Stimulated activated naive B cell treated with anti-CD40 and anti-IgM and Interleukin-4, amounts not matched to agents 10 μg/mL and 1 μg/mL and 100 μg/mL, for 72 hours (primary cell): ENCODE measurements around the gene HK2.
"Not testable (repeated sequence)": the region's sequence is repeated elsewhere in the genome, so short reads cannot be mapped to it uniquely, and the experiment has no call there.

Experiments used
- ATAC-seq, 2 donors: fragments of 150-1000 bp; cut with Tn5 transposase; replicated peaks; 2 replicates each; pipeline ENCODE4 v1.10.0; 2021; ENCODE audit warnings: moderate library complexity in 1 of 2
- DNase-seq: peaks from one replicate; pipeline ENCODE4 v3.0.0; 2021
- H3K27ac Mint-ChIP-seq: one replicate; pipeline ENCODE4 v1.8.0; 2022; ENCODE audit warnings: mild to moderate bottlenecking, mixed read lengths
- H3K27me3 Mint-ChIP-seq, 2 donors: one replicate each; pipeline ENCODE4 v1.8.0; 2022; ENCODE audit warnings: mixed read lengths in 2 of 2
- H3K36me3 Mint-ChIP-seq, 2 donors: one replicate each; pipeline ENCODE4 v1.8.0; 2022; ENCODE audit warnings: mixed read lengths in 2 of 2, mild to moderate bottlenecking in 1 of 2
- H3K4me1 Mint-ChIP-seq, 2 donors: one replicate each; pipeline ENCODE4 v1.8.0; 2022; ENCODE audit warnings: mixed read lengths in 2 of 2, mild to moderate bottlenecking in 1 of 2
- H3K4me3 Mint-ChIP-seq, 2 donors: one replicate each; pipeline ENCODE4 v1.8.0; 2022; ENCODE audit warnings: mild to moderate bottlenecking in 2 of 2, mixed read lengths in 2 of 2, moderate library complexity in 1 of 2
- H3K9me3 Mint-ChIP-seq, 2 donors: one replicate each; pipeline ENCODE4 v1.8.0; 2022; ENCODE audit warnings: mixed read lengths in 2 of 2, mild to moderate bottlenecking in 1 of 2

Gene HK2

GRCh38 chr2:74822771-74823566, 11.0 kb upstream of the HK2 start:
- H3K9me3 Mint-ChIP-seq: no peaks in the 10 kb centered on the region

GRCh38 chr2:74824679-74825078, 9.2 kb upstream of the HK2 start:
- no peak for DNase-seq
- H3K4me1 Mint-ChIP-seq: peaks cover 2 to 8% of the 10 kb centered on the region in 2 donors
- H3K9me3 Mint-ChIP-seq: no peaks in the 10 kb centered on the region
- H3K36me3 Mint-ChIP-seq: no peaks in the 10 kb centered on the region
- H3K27ac Mint-ChIP-seq: no peak overlapping the region
- peaks cover 0 to 5% of the 10 kb centered on the region in 2 donors for H3K27me3 Mint-ChIP-seq
- no peak overlapping the region for H3K4me3 Mint-ChIP-seq
- ATAC-seq: peak; percentile 68 to 70

More at GRCh38 chr2:74822771-74823566, 11.0 kb upstream of the HK2 start:
- H3K27me3 Mint-ChIP-seq: peaks cover 0 to 5% of the 10 kb centered on the region in 2 donors
- H3K4me1 Mint-ChIP-seq: peaks cover 2 to 8% of the 10 kb centered on the region in 2 donors
- H3K4me3 Mint-ChIP-seq: no peak overlapping the region
- H3K27ac Mint-ChIP-seq: no peak overlapping the region
- DNase-seq (no peak), ATAC-seq (no peak)
- no peaks in the 10 kb centered on the region for H3K36me3 Mint-ChIP-seq

GRCh38 chr2:74828543-74828942, 5.4 kb upstream of the HK2 start:
- H3K4me3 Mint-ChIP-seq: no peak overlapping the region
- H3K27ac Mint-ChIP-seq: no peak overlapping the region
- H3K36me3 Mint-ChIP-seq: peaks cover 2 to 4% of the 10 kb centered on the region in 2 donors
- H3K4me1 Mint-ChIP-seq: peaks cover 10 to 24% of the 10 kb centered on the region in 2 donors
- ATAC-seq: no peak
- H3K9me3 Mint-ChIP-seq: no peaks in the 10 kb centered on the region
- H3K27me3 Mint-ChIP-seq: no peaks in the 10 kb centered on the region
- DNase-seq: no peak

DNA sequence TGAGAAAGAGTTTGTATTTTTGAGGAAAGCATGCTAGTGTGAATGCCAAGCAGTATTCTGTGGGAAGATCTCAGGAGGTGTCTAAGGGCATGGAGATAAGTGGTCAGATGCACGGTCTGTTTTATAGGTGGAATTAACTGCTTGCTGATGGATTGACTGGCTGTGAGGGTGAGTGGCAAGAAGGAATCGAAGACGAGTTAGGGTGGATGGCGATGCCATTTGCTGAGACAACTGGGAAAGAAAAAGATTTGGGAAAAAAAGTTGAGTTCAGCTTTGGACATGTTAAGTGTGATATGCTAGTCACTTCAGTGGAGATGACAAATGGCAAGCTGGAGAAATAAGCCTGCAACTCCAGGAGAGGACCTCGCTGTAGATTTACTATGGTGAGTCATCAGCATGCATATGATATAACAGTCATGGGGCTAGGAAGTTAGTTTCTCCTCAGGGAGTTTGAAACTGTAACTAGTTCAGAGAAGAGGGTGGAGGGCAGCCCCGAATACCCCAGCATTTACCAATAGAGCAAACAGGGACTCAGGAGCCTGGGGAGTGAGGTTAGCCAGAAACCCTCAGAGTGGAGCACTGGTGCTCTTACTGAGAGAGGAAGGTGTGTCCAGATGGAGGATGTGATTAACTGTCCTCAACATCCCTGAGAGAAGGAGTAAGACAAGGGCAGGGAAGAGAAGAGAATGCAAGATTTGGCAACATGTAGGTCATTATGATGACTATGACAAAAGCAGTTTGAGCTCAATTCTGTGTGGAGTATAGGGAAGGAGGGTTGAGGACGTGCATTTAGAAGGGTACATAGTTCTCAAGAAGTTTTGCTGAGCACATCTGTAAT, 2.0 kb upstream of the HK2 start:
- ATAC-seq: no peak
- no peak for DNase-seq
- Mint-ChIP-seq H3K36me3 (peaks cover 2 to 4% of the 10 kb centered on the region in 2 donors), H3K27me3 (no peaks in the 10 kb centered on the region), H3K9me3 (no peaks in the 10 kb centered on the region), H3K27ac (no peak overlapping the region), H3K4me1 (peaks cover 24 to 31% of the 10 kb centered on the region in 2 donors), H3K4me3 (no peak overlapping the region)

- H3K27ac Mint-ChIP-seq: peak overlapping the region; percentile 95
- H3K27me3 Mint-ChIP-seq, H3K9me3 Mint-ChIP-seq: not testable (repeated sequence)
- H3K4me1 Mint-ChIP-seq: peaks cover 33 to 45% of the 10 kb centered on the region in 2 donors
- peaks cover 9 to 20% of the 10 kb centered on the region in 2 donors for H3K36me3 Mint-ChIP-seq
- peak; percentile 32 for DNase-seq
- H3K4me3 Mint-ChIP-seq: peak overlapping the region; percentile 91 to 94
- peak; percentile 40 to 44 for ATAC-seq
These were observed 386 bp downstream of the HK2 start for GRCh38 chr2:74834234-74834791.

DNA sequence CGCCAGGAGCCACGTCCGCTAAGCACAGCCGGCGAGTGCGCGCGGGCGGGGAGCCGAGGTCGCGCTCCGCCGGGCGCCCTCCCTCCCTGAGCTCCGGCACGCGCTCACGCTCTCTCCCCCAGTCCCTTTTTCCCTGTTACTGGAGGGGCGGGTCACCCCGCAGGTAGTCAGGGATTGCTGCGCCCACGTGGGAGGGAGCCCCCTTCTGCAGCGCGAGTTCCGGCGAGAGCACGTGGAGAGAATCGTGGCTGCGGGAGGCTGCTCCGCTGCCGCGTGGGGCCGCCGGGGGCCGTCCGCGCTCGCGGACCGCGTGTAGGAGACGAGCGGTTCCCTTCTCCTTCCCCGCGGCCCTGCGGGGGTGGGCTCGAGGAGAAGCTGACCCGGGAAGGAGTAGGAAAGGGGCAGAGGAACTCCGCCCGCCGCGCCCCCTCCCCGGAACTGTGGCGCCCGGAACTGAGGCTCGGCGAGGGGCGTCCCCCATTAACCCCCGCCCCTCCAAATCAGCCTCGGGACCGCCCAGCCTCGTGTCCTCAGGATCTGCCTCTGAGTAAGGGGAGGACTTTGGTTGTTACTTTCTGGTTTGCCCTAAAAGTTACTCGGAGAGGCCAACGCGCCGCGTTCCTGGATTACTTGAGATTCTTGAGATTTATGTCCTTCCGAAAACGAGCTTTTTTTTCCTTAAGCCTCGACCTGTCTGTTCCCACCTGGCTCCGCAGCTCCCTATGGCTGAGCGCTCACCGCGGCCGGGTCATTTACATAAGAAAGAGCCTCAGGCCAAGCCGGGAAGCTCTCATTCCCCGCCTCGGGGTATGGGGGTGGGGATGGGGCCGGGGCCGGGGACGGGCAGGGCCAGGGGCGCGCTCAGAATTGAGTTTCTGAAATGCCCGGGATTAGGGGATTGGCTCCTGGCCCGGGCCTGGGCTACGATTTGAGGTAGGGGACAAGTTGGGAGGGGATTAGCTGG, 1.1 kb downstream of the HK2 start:
- H3K27ac Mint-ChIP-seq: peak overlapping the region; percentile 95
- peaks cover 9 to 20% of the 10 kb centered on the region in 2 donors for H3K36me3 Mint-ChIP-seq
- H3K9me3 Mint-ChIP-seq: no peaks in the 10 kb centered on the region
- H3K27me3 Mint-ChIP-seq: no peaks in the 10 kb centered on the region
- H3K4me1 Mint-ChIP-seq: peaks cover 33 to 45% of the 10 kb centered on the region in 2 donors
- peak; percentile 68 for DNase-seq
- H3K4me3 Mint-ChIP-seq: peak overlapping the region; percentile 91 to 94
- ATAC-seq: peak; percentile 66 to 74

DNA sequence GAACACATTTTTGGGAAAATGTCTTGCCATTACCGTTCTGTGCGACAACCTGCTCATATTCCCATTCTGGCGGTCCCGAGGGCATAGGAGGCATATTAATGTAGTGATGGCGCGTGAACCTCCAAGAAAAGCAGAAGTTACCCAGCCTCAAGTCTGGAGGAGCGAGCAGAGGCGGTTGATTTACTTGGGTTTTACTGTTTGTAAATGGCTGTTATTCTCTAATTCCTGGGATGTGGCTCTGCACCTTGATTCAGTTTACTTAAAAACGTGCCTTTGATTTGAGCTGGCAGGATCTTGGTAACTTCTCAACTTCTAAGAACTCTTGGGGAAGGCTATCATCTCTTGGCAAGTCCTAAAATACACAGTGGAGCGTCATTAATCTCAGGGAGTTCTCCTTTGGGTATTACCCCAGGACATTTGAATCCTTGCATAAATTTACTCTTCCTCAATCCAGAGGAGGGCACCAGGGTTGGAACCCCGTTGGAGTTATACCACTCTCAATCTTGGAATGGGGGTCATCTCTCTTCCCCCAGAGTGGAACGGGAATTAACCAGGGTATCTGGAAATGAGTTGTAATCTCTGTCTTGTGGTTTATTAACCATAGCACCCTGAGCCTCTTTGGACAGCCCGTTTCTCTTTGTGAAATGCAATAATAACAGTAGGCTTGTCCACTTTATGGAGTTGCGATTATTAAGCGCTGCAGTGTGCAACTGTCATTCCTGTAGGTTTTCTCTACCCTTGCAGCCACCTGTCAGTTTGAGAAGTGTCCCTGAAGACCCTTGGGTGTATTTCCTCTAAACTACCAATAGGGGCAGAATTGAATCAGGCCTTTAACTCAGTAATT, 2.1 kb downstream of the HK2 start:
- DNase-seq: peak; percentile 15
- peak; percentile 10 to 28 for ATAC-seq
- Mint-ChIP-seq H3K4me1 (peaks cover 36 to 45% of the 10 kb centered on the region in 2 donors), H3K27me3 (no peaks in the 10 kb centered on the region), H3K9me3 (no peaks in the 10 kb centered on the region), H3K4me3 (peak overlapping the region; percentile 91 to 94), H3K36me3 (peaks cover 9 to 23% of the 10 kb centered on the region in 2 donors), H3K27ac (peak overlapping the region; percentile 95)

- H3K36me3 Mint-ChIP-seq: peaks cover 9 to 31% of the 10 kb centered on the region in 2 donors
- no peak for DNase-seq
- H3K4me1 Mint-ChIP-seq: peaks cover 40 to 47% of the 10 kb centered on the region in 2 donors
- H3K27me3 Mint-ChIP-seq: no peaks in the 10 kb centered on the region
- no peak overlapping the region for H3K27ac Mint-ChIP-seq
- H3K4me3 Mint-ChIP-seq: peak overlapping the region; percentile 91 to 94
- ATAC-seq: no peak
- no peaks in the 10 kb centered on the region for H3K9me3 Mint-ChIP-seq
These were observed 2.9 kb downstream of the HK2 start for GRCh38 chr2:74836675-74837401.

- Mint-ChIP-seq H3K4me3 (no peak overlapping the region), H3K27ac (peak overlapping the region; percentile 47), H3K4me1 (peaks cover 42 to 66% of the 10 kb centered on the region in 2 donors), H3K27me3 (no peaks in the 10 kb centered on the region), H3K9me3 (no peaks in the 10 kb centered on the region), H3K36me3 (peaks cover 16 to 44% of the 10 kb centered on the region in 2 donors)
- DNase-seq (no peak), ATAC-seq (no peak)
These were observed 7.7 kb downstream of the HK2 start for GRCh38 chr2:74841641-74842040.

DNA sequence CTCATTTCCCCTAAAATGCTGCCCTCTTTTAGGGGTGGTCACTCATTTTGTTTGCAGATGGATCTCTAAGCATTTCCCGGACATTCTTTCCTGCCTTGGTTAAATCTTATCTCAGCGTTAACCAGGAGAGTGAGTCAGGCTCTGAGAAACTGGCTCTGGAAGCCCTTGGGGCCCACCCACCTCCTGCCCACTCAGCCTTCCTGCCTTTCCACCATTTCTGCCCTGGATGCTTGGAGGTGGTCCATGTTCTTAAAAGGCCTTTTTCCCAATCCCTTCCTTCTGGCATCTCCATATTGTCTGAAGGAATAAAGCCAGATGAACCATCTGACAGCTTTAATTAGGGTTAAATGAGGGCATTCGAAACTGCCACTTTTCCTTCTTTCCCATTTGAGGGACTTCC, 9.5 kb downstream of the HK2 start:
- peaks cover 40 to 61% of the 10 kb centered on the region in 2 donors for H3K4me1 Mint-ChIP-seq
- H3K36me3 Mint-ChIP-seq: peaks cover 9 to 34% of the 10 kb centered on the region in 2 donors
- peak overlapping the region in 1 of 2 donors; percentile 30 for H3K4me3 Mint-ChIP-seq

DNA sequence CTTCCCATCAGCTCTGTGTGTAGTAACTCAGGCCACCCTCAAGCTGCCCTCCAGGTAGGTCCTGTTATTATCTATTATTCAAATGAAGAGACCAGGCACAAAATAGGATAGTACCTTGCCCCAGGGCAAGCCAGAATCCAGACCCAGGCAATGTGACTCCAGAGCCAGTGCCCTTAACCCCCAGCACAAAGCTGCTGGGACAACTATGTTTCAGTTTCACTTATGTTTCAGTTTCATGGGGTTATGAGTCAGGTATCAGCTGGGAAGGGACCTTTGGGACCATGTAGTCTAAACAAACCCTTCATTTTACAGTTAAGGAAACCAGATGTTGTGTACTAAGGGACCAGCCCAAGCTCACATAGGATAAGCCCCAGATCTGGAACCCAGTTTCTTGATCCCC, 10.0 kb downstream of the HK2 start:
- DNase-seq: peak; percentile 26
- peak; percentile 93 to 97 for ATAC-seq
- Mint-ChIP-seq H3K27me3 (no peaks in the 10 kb centered on the region), H3K4me1 (peaks cover 45 to 65% of the 10 kb centered on the region in 2 donors), H3K36me3 (peaks cover 9 to 31% of the 10 kb centered on the region in 2 donors), H3K9me3 (no peaks in the 10 kb centered on the region), H3K27ac (peak overlapping the region; percentile 81), H3K4me3 (peak overlapping the region; percentile 22 to 30)

More for the DNA sequence above, 9.5 kb downstream of the HK2 start:
- Mint-ChIP-seq H3K27ac (peak overlapping the region; percentile 81), H3K27me3 (no peaks in the 10 kb centered on the region), H3K9me3 (no peaks in the 10 kb centered on the region)
- DNase-seq (no peak), ATAC-seq (no peak)

- DNase-seq (no peak), ATAC-seq (no peak)
- peaks cover 9 to 31% of the 10 kb centered on the region in 2 donors for H3K36me3 Mint-ChIP-seq
- H3K27me3 Mint-ChIP-seq: no peaks in the 10 kb centered on the region
- H3K9me3 Mint-ChIP-seq: no peaks in the 10 kb centered on the region
- H3K27ac Mint-ChIP-seq: no peak overlapping the region
- H3K4me1 Mint-ChIP-seq: peaks cover 53 to 74% of the 10 kb centered on the region in 2 donors
- H3K4me3 Mint-ChIP-seq: no peak overlapping the region
These were observed 10.8 kb downstream of the HK2 start for GRCh38 chr2:74844752-74845151.
